HepG2 (cell line): Measurements from ENCODE around the gene CCDC57. TPM values are rescaled to one million over a fixed set of nuclear protein-coding genes. Genes with fewer than 3 reads are reported as not detected.

ENCODE experiments used
- ELK4 ChIP-seq: sonication (generic); formaldehyde crosslinking; IDR thresholded peaks from 2 replicates; pipeline ENCODE4 v1.9.0; 2021; ENCODE audit warnings: missing genetic modification reagents, borderline replicate concordance
- HOXA3 ChIP-seq: sonication (generic); formaldehyde crosslinking; IDR thresholded peaks from 2 replicates; pipeline ENCODE4 v1.5.0; 2020; ENCODE audit warnings: missing genetic modification reagents
- NFAT5 ChIP-seq: sonication (generic); formaldehyde crosslinking; IDR thresholded peaks from 2 replicates; pipeline ENCODE4 v1.4.0; 2020; ENCODE audit warnings: missing genetic modification reagents
- PAX8 ChIP-seq: sonication (generic); formaldehyde crosslinking; IDR thresholded peaks from 2 replicates; pipeline ENCODE4 v1.8.0; 2022; ENCODE audit warnings: mild to moderate bottlenecking, missing genetic modification reagents, borderline replicate concordance
- PHF20 ChIP-seq: sonication (generic); formaldehyde crosslinking; IDR thresholded peaks from 2 replicates; pipeline ENCODE4 v1.5.0; 2020; ENCODE audit warnings: mild to moderate bottlenecking, missing genetic modification reagents
- PRPF4 ChIP-seq: fragments of 200-400 bp; formaldehyde crosslinking; IDR thresholded peaks from 2 replicates; pipeline ENCODE4 v1.6.1; 2016; ENCODE audit warnings: low read length, low read depth; ENCODE audit not compliant: poor library complexity, severe bottlenecking
- SALL2 ChIP-seq: sonication (generic); formaldehyde crosslinking; IDR thresholded peaks from 2 replicates; pipeline ENCODE4 v1.8.1; 2023; ENCODE audit warnings: mild to moderate bottlenecking, missing genetic modification reagents, inconsistent platforms
- SIX4 ChIP-seq: sonication (generic); formaldehyde crosslinking; IDR thresholded peaks from 2 replicates; pipeline ENCODE4 v1.4.0; 2020; ENCODE audit warnings: missing genetic modification reagents
- YEATS4 ChIP-seq: sonication (generic); formaldehyde crosslinking; IDR thresholded peaks from 2 replicates; pipeline ENCODE4 v1.4.0; 2020; ENCODE audit warnings: missing genetic modification reagents, borderline replicate concordance
- ZFP36L2 ChIP-seq: sonication (generic); formaldehyde crosslinking; IDR thresholded peaks from 2 replicates; pipeline ENCODE4 v1.4.0; 2020; ENCODE audit warnings: missing genetic modification reagents
- ZNF275 ChIP-seq: sonication (generic); formaldehyde crosslinking; IDR thresholded peaks from 2 replicates; pipeline ENCODE4 v1.8.0; 2022; ENCODE audit warnings: missing genetic modification reagents, mild to moderate bottlenecking, inconsistent platforms, borderline replicate concordance
- ZNF282 ChIP-seq: fragments of 450-650 bp; IDR thresholded peaks from 2 replicates; pipeline ENCODE4 v1.6.1; 2018; ENCODE audit not compliant: partially characterized antibody
- ZNF350 ChIP-seq: sonication (generic); formaldehyde crosslinking; IDR thresholded peaks from 2 replicates; pipeline ENCODE4 v1.4.0; 2020; ENCODE audit warnings: mild to moderate bottlenecking, low read depth, missing genetic modification reagents, borderline replicate concordance
- ZNF431 ChIP-seq: sonication (generic); formaldehyde crosslinking; IDR thresholded peaks from 2 replicates; pipeline ENCODE4 v1.9.0; 2022; ENCODE audit warnings: missing genetic modification reagents, low read depth, mild to moderate bottlenecking, borderline replicate concordance
- ZNF432 ChIP-seq: sonication (generic); formaldehyde crosslinking; IDR thresholded peaks from 2 replicates; pipeline ENCODE4 v1.5.0; 2020; ENCODE audit warnings: missing genetic modification reagents, mild to moderate bottlenecking, borderline replicate concordance
- ZNF501 ChIP-seq: sonication (generic); formaldehyde crosslinking; IDR thresholded peaks from 2 replicates; pipeline ENCODE4 v1.5.1; 2020; ENCODE audit warnings: mild to moderate bottlenecking, moderate library complexity, missing genetic modification reagents
- ZNF616 ChIP-seq: sonication (generic); formaldehyde crosslinking; IDR thresholded peaks from 2 replicates; pipeline ENCODE4 v1.5.0; 2020; ENCODE audit warnings: low read depth, mild to moderate bottlenecking, missing genetic modification reagents
- polyA plus RNA-seq, 8 experiments: library from polyadenylated mRNA; depleted of rRNA in 3 of 8; stranded (reverse) in 7 of 8; unstranded in 1 of 8; fragments of >200 nt; fragmentation: Illumina TruSeq in 4 of 8; extraction: Trizol in 4 of 8; gene quantifications; 2 replicates each; pipeline versions ENCODE4 v1.2.1 to v1.2.3, GENCODE V29; 2011 to 2016; ENCODE audit warnings: low read depth in 4 of 8, missing spikeins in 1 of 8, mixed read lengths in 1 of 8; ENCODE audit not compliant: insufficient read depth in 1 of 8
- total RNA-seq, 5 experiments: library from RNA; depleted of rRNA; stranded (reverse); fragments of >200 nt; fragmentation: Illumina TruSeq; extraction: Trizol; gene quantifications; 2 replicates each; pipeline ENCODE4 v1.2.3, GENCODE V29; 2016; ENCODE audit warnings: low read depth in 1 of 5

Gene CCDC57
- total and polyA plus RNA-seq, 2 of the 13 experiments (the other 11 are each of a cell fraction or from before 2014, with no cell fraction given), result 59.3 to 59.9 TPM

- 0 out of 2 replicates have a peak, but pooled peaks have one; percentile 71 for TF ChIP-seq YEATS4
- TF ChIP-seq HOXA3, result 0 out of 2 replicates have a peak, but pooled peaks have one; percentile 14
- TF ChIP-seq PHF20 (CRISPR knock-in tag), result no peak
- TF ChIP-seq SALL2 (CRISPR knock-in tag), result peak; percentile 84; the same call in 1 of the 2 replicates
- TF ChIP-seq ZNF432, result no peak
- TF ChIP-seq ZNF275 (CRISPR knock-in tag), result 0 out of 2 replicates have a peak, but pooled peaks have one; percentile 36
- TF ChIP-seq PRPF4, result no peak
- TF ChIP-seq SIX4 (CRISPR knock-in tag), result no peak
- 0 out of 2 replicates have a peak, but pooled peaks have one; percentile 75 for TF ChIP-seq PAX8
- TF ChIP-seq ZNF350 (CRISPR knock-in tag), result no peak
- TF ChIP-seq ZNF616 (CRISPR knock-in tag), result no peak; the same call in 1 of the 2 replicates
- 0 out of 2 replicates have a peak, but pooled peaks have one; percentile 6 for TF ChIP-seq ZNF431
- TF ChIP-seq ZNF501 (CRISPR knock-in tag), result no peak; the same call in 1 of the 2 replicates
- TF ChIP-seq ZNF282, result no peak
- TF ChIP-seq ELK4 (CRISPR knock-in tag), result no peak
- no peak for TF ChIP-seq ZFP36L2
- no peak; the same call in 1 of the 2 replicates for TF ChIP-seq NFAT5 (CRISPR knock-in tag)
Measured at GRCh38 chr17:82217120-82217529, 4.5 kb upstream of the CCDC57 start (continued).
